ENCODE results near the gene ITIH4. TPM values are rescaled to one million over a fixed set of nuclear protein-coding genes. Genes with fewer than 3 reads are reported as not detected.

Gene ITIH4
- total RNA-seq, 1 donor from 2014 or later: 1.1 TPM

- Mint-ChIP-seq H3K4me1 (peaks cover 27% of the 10 kb centered on the region), H3K27me3 (ENCODE audit: insufficient read depth, low read depth) (peaks cover 9% of the 10 kb centered on the region), H3K4me3 (no peak overlapping the region), H3K9me3 (no peaks in the 10 kb centered on the region), H3K27ac (no peak overlapping the region), H3K36me3 (peaks cover 2% of the 10 kb centered on the region)
- no peaks in the 10 kb centered on the region for H3K79me2 ChIP-seq (ENCODE audit: low read depth)
- H3K9ac ChIP-seq: no peak overlapping the region
- H3K9me3 ChIP-seq (ENCODE audit: low read depth): no peaks in the 10 kb centered on the region
- no peak overlapping the region for H2AFZ ChIP-seq (replicated peaks)
- H3K36me3 ChIP-seq: no peaks in the 10 kb centered on the region
- H3K4me3 ChIP-seq: no peak overlapping the region
- H3K27ac ChIP-seq: no peak overlapping the region
- TF ChIP-seq EZH2phosphoT487 (IDR thresholded peaks at IDR 0.05) (no peak), CTCF (IDR thresholded peaks at IDR 0.05) (no peak), EZH2 (IDR thresholded peaks at IDR 0.05) (no peak)
- H3F3A ChIP-seq (ENCODE audit: low read depth): peaks cover 10% of the 10 kb centered on the region
- H3K4me2 ChIP-seq: no peak overlapping the region
- no peaks in the 10 kb centered on the region for H4K20me1 ChIP-seq (ENCODE audit: low read depth)
- peaks cover 28% of the 10 kb centered on the region for H3K4me1 ChIP-seq
- DNase-seq (ENCODE audit: low spot score): no peak
- H3K27me3 ChIP-seq: no peaks in the 10 kb centered on the region
Observed at GRCh38 chr3:52831500-52832301, 1.2 kb upstream of the ITIH4 start.

GRCh38 chr3:52829906-52830463 is 487 bp downstream of the ITIH4 start:
- Mint-ChIP-seq H3K4me1 (peaks cover 13% of the 10 kb centered on the region), H3K4me3 (no peak overlapping the region), H3K36me3 (peaks cover 2% of the 10 kb centered on the region), H3K9me3 (no peaks in the 10 kb centered on the region), H3K27me3 (ENCODE audit: insufficient read depth, low read depth) (peaks cover 13% of the 10 kb centered on the region), H3K27ac (no peak overlapping the region)
- H3K79me2 ChIP-seq (ENCODE audit: low read depth): no peaks in the 10 kb centered on the region
- no peak overlapping the region for H3K4me3 ChIP-seq
- H3F3A ChIP-seq (ENCODE audit: low read depth): peaks cover 5% of the 10 kb centered on the region
- no peaks in the 10 kb centered on the region for H3K9me3 ChIP-seq (ENCODE audit: low read depth)
- DNase-seq (ENCODE audit: low spot score): no peak
- TF ChIP-seq CTCF (IDR thresholded peaks at IDR 0.05): no peak
- TF ChIP-seq EZH2 (IDR thresholded peaks at IDR 0.05): no peak
- no peak overlapping the region for H3K9ac ChIP-seq
- no peaks in the 10 kb centered on the region for H3K27me3 ChIP-seq
- H3K36me3 ChIP-seq: no peaks in the 10 kb centered on the region
- no peaks in the 10 kb centered on the region for H4K20me1 ChIP-seq (ENCODE audit: low read depth)
- no peak overlapping the region for H3K4me2 ChIP-seq
- H2AFZ ChIP-seq (replicated peaks): no peak overlapping the region
- no peak overlapping the region for H3K27ac ChIP-seq
- peaks cover 19% of the 10 kb centered on the region for H3K4me1 ChIP-seq

GRCh38 chr3:52829482-52829881 is 990 bp downstream of the ITIH4 start:
- no peak overlapping the region for H2AFZ ChIP-seq (replicated peaks)
- no peak for TF ChIP-seq CTCF (IDR thresholded peaks at IDR 0.05)
- no peak for TF ChIP-seq EZH2phosphoT487 (IDR thresholded peaks at IDR 0.05)
- no peak for TF ChIP-seq EZH2 (IDR thresholded peaks at IDR 0.05)
- no peaks in the 10 kb centered on the region for H3F3A ChIP-seq (ENCODE audit: low read depth)
- peak overlapping the region; percentile 43 for H3K4me3 Mint-ChIP-seq
- H3K27ac ChIP-seq: no peak overlapping the region
- DNase-seq (ENCODE audit: low spot score): no peak
- no peak overlapping the region for H3K27ac Mint-ChIP-seq
- no peaks in the 10 kb centered on the region for H4K20me1 ChIP-seq (ENCODE audit: low read depth)
- H3K4me1 ChIP-seq: peaks cover 14% of the 10 kb centered on the region
- no peaks in the 10 kb centered on the region for H3K36me3 ChIP-seq
- H3K9me3 Mint-ChIP-seq: no peaks in the 10 kb centered on the region
- H3K9ac ChIP-seq: no peak overlapping the region
- peaks cover 8% of the 10 kb centered on the region for H3K4me1 Mint-ChIP-seq
- H3K4me2 ChIP-seq: no peak overlapping the region
- peaks cover 16% of the 10 kb centered on the region for H3K27me3 Mint-ChIP-seq (ENCODE audit: insufficient read depth, low read depth)
- H3K4me3 ChIP-seq: no peak overlapping the region
- H3K9me3 ChIP-seq (ENCODE audit: low read depth): no peaks in the 10 kb centered on the region
- H3K79me2 ChIP-seq (ENCODE audit: low read depth): no peaks in the 10 kb centered on the region
- H3K27me3 ChIP-seq: no peaks in the 10 kb centered on the region
- peaks cover 2% of the 10 kb centered on the region for H3K36me3 Mint-ChIP-seq
